Activated CD4-positive, alpha-beta T cell treated with anti-CD3 and anti-CD28 coated beads, Interleukin-2, amount 50 U/mL, for 1 hour (primary cell): Measurements from ENCODE around the gene ADGRL1.

Experiments
- DNase-seq: peaks from one replicate; pipeline ENCODE4 v3.0.0-alpha.2; 2020

Gene ADGRL1

DNA sequence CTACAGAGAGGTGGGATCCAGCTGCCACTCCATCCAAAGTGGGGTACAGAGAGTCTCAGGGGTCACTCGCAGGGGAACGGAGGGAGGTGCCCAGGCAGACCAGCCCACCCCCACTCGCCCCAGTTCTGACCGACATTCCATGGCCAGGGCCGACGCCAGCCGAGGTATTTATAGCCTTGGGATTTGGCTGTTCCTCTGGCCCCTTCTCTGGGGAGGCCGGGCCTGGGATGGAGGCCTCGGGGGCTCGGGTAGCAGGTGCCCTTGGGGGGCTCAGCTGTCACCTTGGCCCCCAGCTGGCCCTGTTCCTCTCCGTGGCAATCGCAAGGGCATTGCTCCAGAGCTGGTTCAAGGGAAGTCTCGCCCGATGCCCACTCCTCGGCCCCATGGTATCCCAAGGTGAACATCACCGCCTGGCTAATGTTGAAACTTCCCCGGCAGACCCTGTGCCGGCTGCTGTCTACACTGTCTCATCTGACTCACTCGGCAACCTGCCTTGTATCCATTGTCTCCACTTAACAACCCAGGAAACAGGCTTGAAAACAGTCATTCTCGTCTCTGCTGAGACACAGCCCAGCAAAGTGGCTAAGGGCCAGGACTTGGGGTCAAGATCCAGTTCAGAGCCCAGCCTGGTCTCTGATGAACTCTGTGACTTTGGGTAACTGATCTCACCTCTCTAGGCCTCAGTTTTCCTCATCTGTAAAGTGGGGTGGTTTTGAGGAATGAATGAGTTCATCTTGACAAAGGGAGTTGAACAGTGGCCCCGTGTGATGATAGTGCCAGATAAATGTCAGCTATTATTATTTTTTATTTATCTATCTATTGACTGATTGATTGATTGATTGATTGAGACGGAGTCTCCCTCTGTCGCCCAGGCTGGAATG lies 98.1 kb downstream of the ADGRL1 start:
- no peak for DNase-seq

DNA sequence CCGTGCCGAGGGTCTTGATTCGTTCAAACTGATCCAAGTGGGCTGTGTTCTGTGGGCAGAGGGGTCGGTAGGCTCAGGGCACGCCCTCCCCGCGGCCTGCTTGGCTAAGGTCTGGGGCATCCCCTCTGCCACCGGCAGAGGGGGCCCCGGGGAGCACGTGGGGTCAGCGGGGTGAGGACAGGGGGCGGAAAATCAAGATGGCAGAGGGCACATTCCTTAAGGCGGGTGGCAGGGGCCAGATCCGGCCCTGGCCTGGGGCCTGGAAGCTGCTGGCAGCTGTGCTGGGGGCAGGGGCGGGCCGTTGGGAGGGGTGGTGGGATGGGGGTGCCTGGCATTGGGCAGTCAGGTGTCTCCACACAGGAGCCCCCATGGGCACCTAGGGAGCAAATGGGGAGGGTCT lies 99.1 kb downstream of the ADGRL1 start:
- DNase-seq = no peak

GRCh38 chr19:14105680-14106079 lies 100.3 kb downstream of the ADGRL1 start:
- no peak for DNase-seq

DNA sequence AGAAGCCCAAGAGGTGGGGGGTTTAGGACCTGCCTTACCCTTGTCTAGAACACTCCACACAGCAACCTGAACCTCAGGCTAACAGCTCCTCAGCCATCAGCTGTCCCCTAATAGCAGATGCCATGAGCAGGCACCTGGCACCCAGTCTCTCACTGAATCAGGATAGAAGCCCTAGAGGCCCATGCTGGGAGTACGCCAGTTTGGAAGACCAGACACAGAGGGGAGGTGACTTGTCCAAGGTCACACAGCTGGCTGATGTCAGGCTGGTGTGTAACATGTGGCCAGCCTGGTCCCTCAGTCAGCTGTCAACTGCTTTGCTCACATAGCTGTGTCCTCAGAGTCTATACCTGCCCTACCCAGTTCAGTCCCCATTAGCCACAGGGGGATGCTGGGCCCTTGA lies 102.7 kb downstream of the ADGRL1 start:
- DNase-seq = no peak

- DNase-seq = no peak
Observed at GRCh38 chr19:14102756-14103155, 103.2 kb downstream of the ADGRL1 start.

GRCh38 chr19:14102102-14102696 lies 103.8 kb downstream of the ADGRL1 start:
- no peak for DNase-seq

- no peak for DNase-seq
Observed at GRCh38 chr19:14101003-14101545, 104.9 kb downstream of the ADGRL1 start.
